ENCODE data around the gene LDAH.

The LDAH gene

GRCh38 chr2:20667531-20668401 is 155.1 kb downstream of the LDAH start:
- no peak for DNase-seq (ENCODE audit: low read depth)

- no peak for DNase-seq (ENCODE audit: low read depth)
Measured at GRCh38 chr2:20667151-20667530, 155.8 kb downstream of the LDAH start.

DNA sequence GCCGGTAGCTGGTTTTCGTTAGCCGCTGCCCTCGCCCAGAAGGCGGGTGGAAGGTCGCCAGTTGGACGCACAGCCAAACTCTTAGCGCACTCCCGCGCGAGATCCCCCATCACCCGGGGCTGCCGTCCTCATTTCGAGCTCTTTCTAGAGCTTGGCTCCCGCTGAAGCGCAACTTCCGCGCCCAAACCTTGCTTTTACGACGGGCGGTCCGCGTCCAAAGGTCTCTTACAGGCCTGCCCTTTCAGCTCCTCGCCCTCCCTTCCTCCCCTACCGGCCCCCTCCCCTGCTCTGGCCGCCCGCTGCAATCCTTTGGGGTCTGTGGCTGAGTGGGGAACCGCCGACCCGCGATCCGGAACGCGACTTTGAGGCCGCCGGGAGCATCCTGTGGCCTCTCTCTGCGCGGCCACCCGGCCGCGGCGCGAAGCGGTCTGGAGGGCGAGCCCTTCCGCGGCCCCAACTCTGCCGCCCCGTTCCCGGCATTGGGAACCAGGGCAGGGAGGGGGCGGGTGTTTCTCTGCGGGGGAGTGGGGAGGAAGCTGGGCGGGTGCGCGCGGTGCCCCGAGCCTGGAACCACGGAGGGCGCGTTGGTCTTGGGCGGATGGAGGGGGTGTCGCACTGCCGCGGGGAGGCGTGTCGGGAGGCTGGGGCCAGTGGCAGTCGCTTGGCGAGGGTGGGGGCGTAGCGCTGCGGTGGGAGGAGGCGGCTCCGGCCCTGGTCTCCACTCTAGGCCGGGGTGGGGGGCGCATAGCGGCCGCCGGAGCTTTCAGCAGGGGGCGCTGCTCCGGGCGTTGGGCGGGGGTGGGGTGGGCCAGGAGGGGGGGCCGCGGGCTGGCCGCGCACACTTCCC is 156.4 kb downstream of the LDAH start, which contains the start of gene GDF7:
TSS of gene GDF7 (plus strand) at position 841 of the 847 bp plus-strand sequence. CDS start 96 bp downstream, outside the sequence.
- no peak for DNase-seq (ENCODE audit: low read depth)

- DNase-seq (ENCODE audit: low read depth) = no peak
Measured at GRCh38 chr2:20666005-20666303, 156.9 kb downstream of the LDAH start.

- no peak for DNase-seq (ENCODE audit: low read depth)
Measured at GRCh38 chr2:20665243-20666004, 157.5 kb downstream of the LDAH start.

DNA sequence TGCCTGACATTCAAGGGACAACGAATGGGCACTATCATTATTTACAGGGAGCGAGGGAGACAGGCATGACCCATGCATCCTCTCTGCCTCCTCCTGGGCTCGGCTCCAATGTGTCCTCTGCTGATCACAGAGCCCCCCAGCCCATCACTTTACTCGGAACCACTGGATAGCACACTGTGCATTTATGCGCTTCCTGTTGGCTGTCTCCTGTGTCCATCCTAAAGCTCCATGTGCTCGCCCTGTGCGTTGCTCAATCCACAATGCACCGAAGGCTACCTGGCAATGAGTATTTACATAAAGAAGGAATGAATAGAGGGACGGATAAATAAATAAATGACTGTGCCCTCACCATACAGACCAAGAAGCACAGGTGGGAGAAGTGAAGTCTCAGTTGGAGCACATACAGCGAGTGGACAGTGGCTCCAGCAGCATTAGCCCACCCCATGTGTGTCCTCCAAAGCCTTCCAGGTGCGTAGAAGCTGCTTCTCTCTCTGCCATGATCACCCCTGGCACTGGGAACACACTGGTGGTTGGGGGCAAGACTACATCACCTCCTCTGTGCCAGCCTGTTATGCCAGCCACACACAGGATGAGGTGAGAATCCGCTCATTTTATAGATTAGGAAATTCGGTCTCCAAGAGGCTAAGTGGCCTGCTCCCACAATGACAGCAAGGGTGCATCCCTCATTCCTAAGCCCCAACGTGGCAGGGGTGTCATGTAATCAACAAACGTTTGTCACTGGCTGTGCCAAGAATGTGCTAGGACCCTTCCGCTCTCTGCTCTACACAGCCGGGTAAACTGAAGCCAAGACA is 158.3 kb downstream of the LDAH start:
- no peak for DNase-seq (ENCODE audit: low read depth)

GRCh38 chr2:20664071-20664390 is 158.9 kb downstream of the LDAH start:
- no peak for DNase-seq (ENCODE audit: low read depth)

- no peak for DNase-seq (ENCODE audit: low read depth)
Measured at GRCh38 chr2:20663196-20664070, 159.5 kb downstream of the LDAH start.

DNA sequence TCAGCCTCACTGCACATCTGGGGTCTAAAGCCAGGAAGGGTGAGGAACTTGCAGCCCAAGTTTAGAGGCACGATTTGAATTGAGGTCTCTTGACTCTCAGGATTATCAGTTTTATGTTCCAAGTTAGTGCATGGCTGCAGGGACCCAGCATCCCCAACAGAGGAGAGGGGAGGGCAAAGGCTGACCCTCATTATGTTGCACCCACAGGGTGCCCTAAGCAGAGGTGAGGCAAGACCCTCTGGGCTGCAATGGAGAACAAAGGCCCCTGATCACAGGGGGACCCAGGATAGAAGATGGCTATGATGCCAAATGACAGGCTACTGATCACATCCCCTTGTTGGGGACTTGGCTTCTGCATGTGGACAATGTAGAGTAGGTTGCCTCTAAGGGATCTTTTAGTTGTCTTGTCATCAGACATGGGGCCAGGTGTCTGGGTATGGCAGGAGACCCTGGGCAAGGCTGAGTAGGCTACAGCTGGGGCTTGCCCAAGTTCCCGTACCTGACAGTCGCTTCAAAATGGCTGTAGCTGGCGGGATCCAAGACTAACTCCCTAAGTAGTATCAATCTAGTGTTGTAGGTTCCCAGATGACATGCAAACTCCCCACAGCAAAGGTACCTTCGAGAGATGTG is 160.5 kb downstream of the LDAH start:
- DNase-seq (ENCODE audit: low read depth) = no peak

- peak; percentile 54 for DNase-seq (ENCODE audit: low read depth)
Measured at GRCh38 chr2:20661421-20662307, 161.2 kb downstream of the LDAH start.

DNA sequence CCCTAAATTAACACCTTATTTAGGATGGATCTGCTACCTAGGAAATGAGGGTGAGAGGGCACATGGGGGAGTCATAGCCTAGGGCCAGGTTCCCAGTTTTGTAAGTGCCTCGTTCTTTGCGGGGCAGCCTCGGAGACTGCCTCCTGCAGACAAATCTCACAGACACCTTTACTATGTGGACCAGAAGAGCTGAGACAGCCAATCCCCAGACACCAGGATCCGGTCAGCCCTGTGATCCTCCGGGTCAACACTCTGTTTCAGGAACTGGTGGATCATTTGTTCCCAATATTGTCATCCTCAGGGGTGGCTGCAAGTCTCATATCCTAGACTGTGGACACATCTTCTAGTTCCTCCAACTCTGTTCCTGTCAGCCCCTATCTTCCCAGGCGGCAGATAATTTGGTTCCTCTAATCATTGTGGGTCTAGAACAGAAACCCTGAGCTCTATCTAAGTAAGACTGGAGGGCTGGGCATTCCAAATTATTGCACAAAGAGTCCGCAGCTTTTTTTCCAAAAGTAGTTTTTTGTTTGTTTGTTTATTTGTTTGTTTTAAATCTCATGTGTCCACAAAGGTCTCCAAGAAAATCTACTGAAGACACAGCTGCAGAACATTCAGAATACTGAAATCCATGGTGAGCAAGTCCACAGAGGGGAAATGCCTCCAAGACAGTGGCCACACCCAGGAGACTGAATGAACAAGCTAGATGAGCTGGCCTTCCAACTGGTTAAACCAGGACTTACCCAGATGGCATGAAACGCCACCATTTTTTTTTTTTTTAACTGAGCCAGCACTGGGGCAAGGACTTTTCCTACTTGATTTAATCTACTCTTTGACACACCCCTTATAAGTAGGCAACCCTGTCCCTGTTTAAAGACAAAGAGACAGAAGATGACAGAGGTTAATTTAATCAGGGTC is 162.1 kb downstream of the LDAH start:
- peak; percentile 60 for DNase-seq (ENCODE audit: low read depth)

DNA sequence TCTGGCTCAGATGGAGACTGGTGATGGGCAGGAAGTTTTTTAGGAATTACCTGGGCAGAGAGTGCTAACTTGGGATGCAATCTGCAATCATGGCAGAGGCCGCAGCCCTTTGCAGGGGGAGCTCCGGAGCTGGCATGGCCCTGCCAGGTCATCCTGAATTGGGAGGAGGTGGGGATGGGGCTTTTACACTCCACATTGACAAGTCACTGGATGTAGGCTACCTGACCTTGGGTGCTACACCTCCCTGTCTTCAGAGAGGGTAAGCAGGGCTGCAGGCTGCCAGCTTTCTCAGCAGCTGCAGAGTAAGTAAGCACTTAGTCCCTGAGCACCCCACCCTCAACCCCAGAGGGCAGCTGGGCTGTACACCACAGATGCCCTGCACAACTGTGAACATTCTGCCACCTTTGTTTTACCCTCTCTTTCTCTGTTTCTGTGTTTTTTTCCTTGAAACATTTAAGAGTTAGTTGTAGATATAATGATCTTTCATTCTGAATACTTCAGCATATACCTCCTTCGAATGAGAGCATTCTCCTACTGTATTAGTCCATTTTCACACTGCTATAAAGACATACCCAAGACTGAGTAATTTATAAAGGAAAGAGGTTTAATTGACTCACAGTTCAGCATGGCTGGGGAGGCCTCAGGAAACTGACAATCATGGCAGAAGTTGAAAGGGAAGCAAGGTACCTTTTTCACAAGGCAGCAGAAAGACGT is 165.2 kb downstream of the LDAH start:
- no peak for DNase-seq (ENCODE audit: low read depth)

DNA sequence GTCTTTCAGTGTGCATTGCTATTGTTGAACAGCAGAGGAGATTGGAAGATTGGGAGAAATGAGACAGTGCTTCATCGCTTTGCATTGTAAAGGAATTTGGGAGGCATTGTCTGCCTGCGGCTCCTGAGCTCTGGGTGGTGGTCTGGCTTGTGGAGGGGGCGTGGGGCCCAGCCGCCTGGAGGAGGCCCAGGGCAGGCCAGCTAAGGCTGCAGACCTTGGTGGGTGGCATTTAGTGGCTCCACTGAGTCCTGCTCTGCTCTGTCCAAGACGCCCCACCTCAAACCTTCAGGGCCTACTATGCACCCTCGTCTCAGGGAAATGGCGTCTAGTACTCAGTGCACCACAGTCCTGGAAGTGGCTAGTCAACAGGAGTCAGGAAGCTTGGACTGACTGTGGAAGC is 166.3 kb downstream of the LDAH start:
- no peak for DNase-seq (ENCODE audit: low read depth)

GRCh38 chr2:20654535-20654813 is 168.4 kb downstream of the LDAH start:
- no peak for DNase-seq (ENCODE audit: low read depth)

- no peak for DNase-seq (ENCODE audit: low read depth)
Measured at GRCh38 chr2:20653695-20654534, 169.0 kb downstream of the LDAH start.

GRCh38 chr2:20652673-20653575 is 170.0 kb downstream of the LDAH start:
- no peak for DNase-seq (ENCODE audit: low read depth)
